ES-I3 (cell line): ENCODE measurements around the gene CLEC2B.
"Not testable (repeated sequence)": the region's sequence is repeated elsewhere in the genome, so short reads cannot be mapped to it uniquely, and the experiment has no call there.

ENCODE experiments used
- H3K36me3 ChIP-seq: 2 replicates; pipeline ENCODE4 v1.6.1; 2013; ENCODE audit warnings: mild to moderate bottlenecking, low read length, control low read depth, moderate library complexity; ENCODE audit not compliant: insufficient read depth
- H3K4me1 ChIP-seq: 2 replicates; pipeline ENCODE4 v1.6.1; 2013; ENCODE audit warnings: mild to moderate bottlenecking, control low read depth, low read length; ENCODE audit not compliant: insufficient read depth
- H3K9ac ChIP-seq: 2 replicates; pipeline ENCODE4 v1.6.1; 2013; ENCODE audit warnings: low read depth, mild to moderate bottlenecking, low read length, moderate library complexity
- H3K9me3 ChIP-seq: 2 replicates; pipeline ENCODE4 v1.6.1; 2013; ENCODE audit warnings: mild to moderate bottlenecking, low read length, moderate library complexity; ENCODE audit not compliant: control insufficient read depth, insufficient read depth

CLEC2B gene

DNA sequence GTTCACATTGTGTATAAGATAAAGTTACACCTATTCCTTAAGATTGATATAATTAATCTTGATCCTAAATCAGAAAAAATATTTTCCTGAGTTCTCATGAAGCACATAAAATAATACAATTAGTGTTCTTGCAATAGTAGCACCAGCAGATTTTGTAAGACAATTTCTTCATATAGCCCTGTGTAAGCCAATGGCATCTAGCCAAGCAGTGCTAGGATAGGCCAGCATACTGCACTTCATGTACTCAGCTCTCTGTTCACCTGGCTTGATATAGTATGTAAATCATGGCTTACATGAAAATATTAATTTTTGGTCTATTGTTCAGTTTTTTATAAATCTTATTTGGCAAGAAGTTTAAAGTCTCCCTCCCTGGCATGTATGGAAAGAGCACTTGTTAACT lies 14.0 kb upstream of the CLEC2B start:
- Histone ChIP-seq H3K9me3 (no peaks in the 10 kb centered on the region), H3K36me3 (no peaks in the 10 kb centered on the region), H3K9ac (no peak overlapping the region), H3K4me1 (peaks cover 5% of the 10 kb centered on the region; the same call in 1 of the 2 replicates)

DNA sequence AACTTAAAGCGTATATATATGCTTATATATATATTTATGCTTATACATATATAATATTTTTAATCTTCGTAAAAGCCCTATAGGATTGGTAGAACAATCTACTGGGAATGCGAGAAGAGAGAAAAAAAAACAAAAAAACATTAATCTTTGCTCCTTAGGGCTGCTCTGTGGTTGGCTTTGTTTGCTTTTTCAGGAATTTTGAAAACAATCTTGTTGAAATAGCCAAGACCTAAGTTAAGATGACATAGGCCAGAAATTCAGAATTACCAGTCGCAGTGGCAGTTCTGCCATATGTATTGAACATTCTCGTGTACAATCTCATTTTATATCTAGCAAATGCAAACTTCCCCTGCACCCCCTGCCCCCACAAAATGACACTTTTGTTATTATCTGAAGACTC lies 12.8 kb upstream of the CLEC2B start:
- H3K4me1 ChIP-seq, result peaks cover 5% of the 10 kb centered on the region; the same call in 1 of the 2 replicates
- no peaks in the 10 kb centered on the region for H3K36me3 ChIP-seq
- H3K9ac ChIP-seq, result no peak overlapping the region
- no peaks in the 10 kb centered on the region for H3K9me3 ChIP-seq

DNA sequence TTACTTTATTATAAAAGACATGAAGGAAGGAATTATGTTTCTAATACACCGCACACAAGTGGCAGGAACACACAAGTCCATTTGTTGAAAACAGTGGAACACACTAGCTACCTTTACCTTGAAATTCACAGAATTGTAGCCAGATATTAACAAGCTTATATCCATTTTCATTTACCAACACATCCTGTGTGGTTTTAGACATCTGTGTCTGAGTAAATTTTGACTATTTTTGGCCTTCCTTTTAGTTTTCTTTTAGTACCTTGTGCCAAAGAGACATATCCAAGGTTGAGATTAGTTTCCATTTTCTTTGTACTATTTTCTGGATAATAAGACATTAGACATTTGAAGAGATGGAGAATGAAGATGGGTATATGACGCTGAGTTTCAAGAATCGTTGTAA lies 12.1 kb upstream of the CLEC2B start, which contains the start of gene KLRF2:
Gene KLRF2, plus strand, starts transcription at position 244 of the 400 bp plus-strand sequence. Its CDS starts 107 bp downstream, at position 351.
- H3K36me3 ChIP-seq, result no peaks in the 10 kb centered on the region
- H3K9ac ChIP-seq, result no peak within 1 kb of the TSS
- peaks cover 5% of the 10 kb centered on the region; the same call in 1 of the 2 replicates for H3K4me1 ChIP-seq

DNA sequence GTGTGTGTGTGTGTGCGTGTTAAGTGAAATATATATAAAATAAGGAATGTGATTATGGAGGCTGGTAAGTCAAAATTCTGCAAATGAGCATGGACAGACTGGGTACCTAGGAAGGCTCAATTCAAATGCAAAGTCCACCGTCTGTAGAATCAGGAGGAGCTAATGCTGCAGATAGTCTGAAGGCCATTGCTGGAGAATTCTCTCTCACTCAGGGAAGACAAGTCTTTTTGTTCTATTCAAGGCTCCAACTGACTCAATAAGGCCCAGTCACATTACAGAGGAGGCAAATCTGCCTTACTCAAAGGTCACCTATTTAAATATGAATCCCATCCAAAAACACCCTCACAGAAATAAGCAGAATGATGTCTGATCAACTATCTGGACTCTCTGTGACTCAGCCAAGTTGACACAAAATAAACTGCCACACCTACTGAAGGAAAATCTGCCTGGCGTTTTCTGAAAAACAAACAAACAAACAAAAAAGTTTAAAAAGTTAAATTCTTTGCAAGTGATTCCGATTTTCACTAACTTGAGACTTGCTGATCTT lies 11.5 kb upstream of the CLEC2B start:
- peaks cover 5% of the 10 kb centered on the region; the same call in 1 of the 2 replicates for H3K4me1 ChIP-seq
- no peak overlapping the region for H3K9ac ChIP-seq
- H3K36me3 ChIP-seq, result no peaks in the 10 kb centered on the region
- no peaks in the 10 kb centered on the region for H3K9me3 ChIP-seq

More for the DNA sequence above, 12.1 kb upstream of the CLEC2B start, which contains the start of gene KLRF2:
- no peaks in the 10 kb centered on the region for H3K9me3 ChIP-seq

DNA sequence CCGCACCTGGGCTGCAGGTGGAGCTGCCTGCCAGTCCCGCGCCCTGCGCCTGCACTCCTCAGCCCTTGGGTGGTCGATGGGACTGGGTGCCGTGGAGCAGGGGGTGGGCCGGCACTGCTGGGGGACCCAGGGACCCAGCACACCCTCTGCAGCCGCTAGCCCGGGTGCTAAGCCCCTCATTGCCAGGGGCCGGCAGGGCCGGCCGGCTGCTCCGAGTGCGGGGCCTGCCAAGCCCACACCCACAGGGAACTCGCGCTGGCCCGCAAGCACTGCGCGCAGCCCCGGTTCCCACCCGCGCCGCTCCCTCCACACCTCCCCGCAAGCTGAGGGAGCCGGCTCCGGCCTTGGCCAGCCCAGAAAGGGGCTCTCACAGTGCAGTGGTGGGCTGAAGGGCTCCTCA lies 7.0 kb upstream of the CLEC2B start:
- H3K36me3 ChIP-seq, H3K9ac ChIP-seq, H3K9me3 ChIP-seq, H3K4me1 ChIP-seq: not testable (repeated sequence)

DNA sequence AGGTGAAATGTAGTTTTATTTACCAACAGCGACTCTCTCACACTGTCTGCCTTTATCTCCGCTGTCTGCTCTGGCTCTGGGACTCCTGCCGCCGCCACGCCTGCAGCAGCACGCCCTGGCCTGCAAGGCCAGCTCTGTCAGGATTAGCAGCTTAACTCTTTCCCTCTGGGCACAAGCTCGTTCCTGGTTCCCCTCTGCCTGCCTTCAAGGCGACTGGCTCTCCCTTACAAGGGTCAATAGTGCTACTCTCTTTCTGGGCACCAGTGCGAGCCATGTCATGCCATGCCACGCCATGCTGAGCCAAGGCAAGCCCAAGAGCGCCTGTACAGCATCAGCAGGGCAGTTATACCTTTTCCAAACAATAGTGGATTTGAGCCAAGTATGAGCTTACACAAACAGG lies 3.6 kb upstream of the CLEC2B start:
- no peaks in the 10 kb centered on the region for H3K36me3 ChIP-seq

DNA sequence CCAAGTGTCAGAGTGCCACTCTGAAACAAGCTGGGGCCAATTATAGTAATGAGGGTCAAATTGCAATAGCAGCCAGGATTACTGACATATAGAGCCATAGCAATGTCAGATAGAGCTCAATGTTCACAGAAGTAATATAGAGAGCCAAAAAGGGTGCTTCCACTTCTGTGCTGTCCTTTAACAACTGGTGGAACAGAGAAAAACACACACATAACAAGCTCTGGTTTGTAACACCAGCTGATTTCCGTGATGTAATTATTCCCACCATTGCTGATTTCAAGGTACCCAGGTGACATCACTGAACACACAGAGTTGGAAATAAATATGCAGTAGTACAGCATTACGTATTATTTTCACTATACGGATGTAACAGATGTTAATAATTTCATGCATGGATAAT lies 3.0 kb upstream of the CLEC2B start:
- Histone ChIP-seq H3K9me3 (no peaks in the 10 kb centered on the region), H3K9ac (no peak overlapping the region), H3K4me1 (peaks cover 11% of the 10 kb centered on the region), H3K36me3 (no peaks in the 10 kb centered on the region)

More for the DNA sequence above, 3.6 kb upstream of the CLEC2B start:
- H3K9me3 ChIP-seq, result no peaks in the 10 kb centered on the region
- H3K9ac ChIP-seq, result no peak overlapping the region
- peaks cover 11% of the 10 kb centered on the region for H3K4me1 ChIP-seq

DNA sequence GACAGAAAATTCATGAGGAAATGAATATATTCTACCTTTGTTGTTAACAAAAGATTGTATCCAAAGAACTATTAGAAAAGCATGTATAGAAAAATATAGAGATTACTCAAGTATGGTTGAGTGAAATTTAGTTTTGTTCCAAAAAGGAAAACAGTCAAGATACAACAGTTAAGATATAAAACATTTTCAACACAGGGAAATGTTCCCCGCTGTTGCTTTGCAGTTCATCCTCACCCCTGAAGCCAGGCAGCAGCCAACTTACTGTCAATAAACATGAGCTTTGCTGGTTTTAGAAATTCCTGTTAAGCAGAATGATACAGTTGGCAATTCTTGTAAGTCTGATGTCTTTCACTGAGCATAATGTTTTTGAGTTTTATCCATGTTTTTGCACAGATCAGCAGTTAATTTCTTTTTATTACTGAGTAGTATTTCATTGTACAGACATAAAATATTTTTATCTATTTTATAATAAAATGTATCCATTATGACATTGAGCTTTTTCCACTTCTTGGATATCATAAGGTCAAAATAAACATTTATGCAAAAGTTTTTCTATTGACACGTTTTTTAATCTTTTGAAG lies 1.2 kb upstream of the CLEC2B start:
- Histone ChIP-seq H3K9me3 (no peaks in the 10 kb centered on the region), H3K4me1 (peaks cover 11% of the 10 kb centered on the region), H3K36me3 (no peaks in the 10 kb centered on the region), H3K9ac (no peak overlapping the region)

DNA sequence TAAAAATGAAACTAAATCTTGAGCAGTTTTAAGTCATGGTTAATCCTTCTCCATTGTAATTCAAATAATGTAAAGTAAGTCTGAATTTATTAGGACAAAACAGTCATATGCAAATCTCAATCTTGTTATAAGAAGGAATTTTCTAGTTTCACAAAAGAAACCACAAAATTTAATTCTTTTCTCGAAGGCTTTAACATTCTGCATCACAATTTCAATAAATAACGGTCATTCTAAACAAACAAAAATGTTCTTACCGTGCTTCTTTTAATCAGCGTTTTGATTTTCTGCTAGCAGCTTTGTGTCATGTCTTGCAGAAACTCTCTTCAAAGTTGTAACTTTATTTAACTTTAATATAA lies 225 bp downstream of the CLEC2B start:
- H3K36me3 ChIP-seq, result no peaks in the 10 kb centered on the region
- H3K9ac ChIP-seq, result no peak overlapping the region
- H3K9me3 ChIP-seq, result no peaks in the 10 kb centered on the region
- H3K4me1 ChIP-seq, result peaks cover 11% of the 10 kb centered on the region

DNA sequence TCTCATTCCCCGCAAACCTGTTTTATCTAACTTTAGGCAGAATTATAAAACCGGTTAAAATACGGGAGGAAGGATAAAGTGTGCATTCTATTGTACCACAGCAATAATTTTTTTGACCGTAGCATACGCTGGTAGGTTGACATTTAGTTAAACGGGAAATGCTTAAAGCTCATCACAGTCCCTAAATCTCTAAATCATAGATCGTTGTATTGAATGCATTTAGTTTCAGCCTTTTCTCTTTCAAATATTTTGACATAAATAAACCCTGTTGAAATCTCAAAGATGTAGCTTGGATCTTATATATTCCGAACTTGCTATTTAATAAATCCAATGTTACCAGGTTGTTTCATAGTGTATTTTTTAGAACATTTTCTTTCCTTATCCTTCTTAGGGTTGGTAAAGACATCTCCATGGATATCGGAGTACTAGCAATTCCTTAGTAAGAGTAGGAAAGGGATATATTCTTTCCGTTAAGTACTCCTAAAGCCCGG lies 798 bp downstream of the CLEC2B start:
- H3K9me3 ChIP-seq, result no peaks in the 10 kb centered on the region
- no peak overlapping the region for H3K9ac ChIP-seq
- H3K36me3 ChIP-seq, result no peaks in the 10 kb centered on the region
- peaks cover 11% of the 10 kb centered on the region for H3K4me1 ChIP-seq

DNA sequence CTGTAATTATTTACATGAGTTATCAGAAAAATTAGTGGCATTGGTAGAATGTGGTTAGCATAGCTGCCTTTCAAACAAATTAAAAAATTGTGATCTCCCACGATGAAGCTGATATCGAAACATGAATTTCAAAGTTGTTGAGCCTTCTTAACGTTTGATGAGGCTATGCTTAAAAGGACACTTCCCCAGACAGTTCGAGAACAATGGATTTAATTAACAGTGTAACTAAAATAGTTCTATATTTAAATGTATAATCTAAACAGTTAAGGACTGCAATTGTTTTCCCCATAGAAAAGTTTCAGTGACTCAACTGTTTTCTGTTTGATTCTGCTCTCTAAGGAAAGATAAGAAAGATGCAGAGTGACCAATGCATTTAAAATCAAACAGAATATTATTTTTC lies 1.6 kb downstream of the CLEC2B start:
- Histone ChIP-seq H3K9me3 (no peaks in the 10 kb centered on the region), H3K36me3 (no peaks in the 10 kb centered on the region), H3K4me1 (peaks cover 11% of the 10 kb centered on the region), H3K9ac (no peak overlapping the region)

DNA sequence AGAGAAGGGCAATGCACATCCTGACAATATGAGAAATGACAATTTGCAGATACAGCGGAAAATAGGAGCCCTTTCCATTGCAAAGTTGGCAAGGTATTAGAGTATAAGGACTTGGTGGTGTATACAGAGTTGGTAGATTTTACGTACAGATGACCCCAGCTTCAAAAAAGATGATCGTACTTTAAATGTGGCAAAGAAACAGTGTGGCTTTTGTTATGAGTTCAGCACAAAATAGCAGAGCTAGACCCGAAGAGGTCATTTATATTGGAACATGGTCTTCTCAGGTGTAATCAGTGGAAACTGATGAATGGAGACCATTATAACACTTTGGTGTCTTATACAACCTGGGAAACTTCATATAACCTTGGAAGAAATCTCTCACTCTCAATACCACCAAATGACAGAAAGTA lies 2.3 kb downstream of the CLEC2B start:
- H3K9ac ChIP-seq, result no peak overlapping the region
- no peaks in the 10 kb centered on the region for H3K36me3 ChIP-seq
- H3K9me3 ChIP-seq, result no peaks in the 10 kb centered on the region
- H3K4me1 ChIP-seq, result peaks cover 11% of the 10 kb centered on the region

DNA sequence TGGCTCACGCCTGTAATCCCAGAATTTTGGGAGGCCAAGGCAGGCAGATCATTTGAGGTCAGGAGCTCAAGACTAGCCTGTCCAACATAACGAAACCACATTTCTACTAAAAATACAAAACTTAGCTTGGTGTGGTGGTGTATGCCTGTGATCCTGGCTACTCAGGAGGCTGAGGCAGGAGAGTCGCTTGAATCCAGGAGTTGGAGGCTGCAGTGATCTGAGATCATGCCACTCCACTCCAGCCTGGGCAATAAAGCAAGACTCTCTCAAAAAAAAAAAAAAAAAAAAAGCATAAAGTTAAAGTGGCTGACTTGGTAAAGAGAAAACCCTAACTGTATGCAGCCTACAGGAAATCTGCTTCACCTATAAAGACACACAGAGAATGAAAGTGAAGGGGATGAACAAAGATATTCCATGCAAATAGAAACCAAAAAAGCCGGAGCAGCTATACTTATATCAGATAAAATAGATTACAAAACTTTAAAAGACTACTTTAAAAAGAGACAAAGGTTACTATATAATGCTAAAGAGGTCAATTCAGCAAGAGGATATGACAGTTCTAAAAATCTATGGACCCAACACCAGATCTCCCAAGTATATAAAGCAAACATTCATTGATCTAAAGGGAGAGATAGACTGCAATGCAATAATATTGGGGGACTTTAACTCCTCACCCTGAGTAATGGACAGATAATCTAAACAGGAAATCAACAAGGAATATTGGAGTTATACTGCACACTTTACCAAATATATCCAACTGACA lies 4.1 kb downstream of the CLEC2B start:
- no peak overlapping the region for H3K9ac ChIP-seq

DNA sequence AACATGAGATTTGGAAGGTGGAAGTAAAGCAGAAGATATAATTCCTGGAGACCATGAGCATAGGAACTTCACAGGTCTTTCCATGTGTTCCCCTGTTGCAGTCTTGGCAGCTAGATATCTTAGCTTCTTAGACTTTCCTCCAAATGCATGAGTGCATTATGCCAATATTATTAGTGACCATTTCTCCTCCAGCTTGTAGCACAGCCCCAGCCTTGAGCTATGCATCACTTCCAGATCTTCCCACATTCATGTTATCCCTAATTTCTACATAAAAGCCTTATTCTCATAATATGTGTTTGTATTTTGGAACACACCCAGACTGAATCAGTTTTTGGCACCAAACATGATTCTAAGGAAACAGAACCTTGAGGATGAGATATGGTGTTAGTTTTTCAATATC lies 11.0 kb downstream of the CLEC2B start:
- H3K9me3 ChIP-seq, result no peaks in the 10 kb centered on the region
- H3K9ac ChIP-seq, result no peak overlapping the region
- H3K36me3 ChIP-seq, result no peaks in the 10 kb centered on the region
- H3K4me1 ChIP-seq, result no peaks in the 10 kb centered on the region

More for the DNA sequence above, 4.1 kb downstream of the CLEC2B start:
- no peaks in the 10 kb centered on the region for H3K36me3 ChIP-seq
- H3K4me1 ChIP-seq, result peaks cover 11% of the 10 kb centered on the region
- no peaks in the 10 kb centered on the region for H3K9me3 ChIP-seq

DNA sequence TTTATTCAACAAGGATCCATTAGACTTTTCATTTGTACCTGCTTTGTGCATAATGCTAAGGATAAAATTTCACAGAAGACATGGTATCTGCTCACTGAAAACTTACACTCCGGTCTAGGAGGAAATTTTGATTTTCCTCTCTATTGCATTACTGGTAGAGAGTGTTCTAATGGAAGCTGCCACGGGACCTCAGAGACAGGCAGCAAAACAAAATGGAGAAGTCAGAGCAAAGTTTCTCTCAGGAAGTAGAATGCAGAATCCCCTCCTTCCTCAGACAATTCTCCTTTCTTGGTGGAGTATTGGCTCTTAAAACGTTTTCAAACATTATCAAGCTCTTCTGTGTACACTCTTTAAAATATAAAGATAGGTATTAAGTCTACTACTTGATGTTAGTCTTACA lies 12.3 kb downstream of the CLEC2B start:
- Histone ChIP-seq H3K9ac (no peak overlapping the region), H3K4me1 (no peaks in the 10 kb centered on the region), H3K36me3 (no peaks in the 10 kb centered on the region), H3K9me3 (no peaks in the 10 kb centered on the region)
